GM23338 (cell line): Measurements from ENCODE around the gene HGS. TPM values are rescaled to one million over a fixed set of nuclear protein-coding genes. Genes with fewer than 3 reads are reported as not detected.

ENCODE experiments used
- ATAC-seq: fragments of 200-7000 bp; cut with Tn5 transposase; 3 replicates; pipeline ENCODE4 v1.9.1; 2020
- DNase-seq: peaks from one replicate; pipeline ENCODE4 v3.0.0-alpha.2; 2015; ENCODE audit warnings: low spot score
- H2AFZ ChIP-seq: fragments of 200-600 bp; sonication (generic); 2 replicates; pipeline ENCODE4 v1.8.0; 2016; ENCODE audit warnings: antibody characterized with exemption, mild to moderate bottlenecking, moderate library complexity
- H3F3A ChIP-seq: fragments of 200-600 bp; sonication (generic); replicated peaks from 2 replicates; pipeline ENCODE4 v1.8.0; 2017; ENCODE audit warnings: antibody characterized with exemption, mixed run types, low read depth
- H3K27ac ChIP-seq: fragments of 200-600 bp; sonication (generic); 2 replicates; pipeline ENCODE4 v1.6.1; 2016; ENCODE audit warnings: low read depth
- H3K27me3 ChIP-seq: fragments of 200-600 bp; sonication (generic); 2 replicates; pipeline ENCODE4 v1.8.0; 2016; ENCODE audit warnings: mild to moderate bottlenecking, mixed run types, moderate library complexity; ENCODE audit not compliant: insufficient read depth
- H3K36me3 ChIP-seq: fragments of 200-600 bp; sonication (generic); 2 replicates; pipeline ENCODE4 v1.8.0; 2016; ENCODE audit warnings: mild to moderate bottlenecking; ENCODE audit not compliant: insufficient read depth
- H3K4me1 ChIP-seq: fragments of 200-600 bp; sonication (generic); 2 replicates; pipeline ENCODE4 v1.8.0; 2016; ENCODE audit warnings: mild to moderate bottlenecking, moderate library complexity; ENCODE audit not compliant: insufficient read depth
- H3K4me2 ChIP-seq: fragments of 200-600 bp; sonication (generic); 2 replicates; pipeline ENCODE4 v1.7.1; 2017; ENCODE audit warnings: mixed run types
- H3K4me3 ChIP-seq: fragments of 200-600 bp; sonication (generic); 2 replicates; pipeline ENCODE4 v1.6.1; 2016; ENCODE audit warnings: mixed run types
- H3K79me2 ChIP-seq: fragments of 200-600 bp; sonication (generic); replicated peaks from 2 replicates; pipeline ENCODE4 v1.8.0; 2017; ENCODE audit warnings: mild to moderate bottlenecking; ENCODE audit not compliant: insufficient read depth
- H3K9me2 ChIP-seq: fragments of 200-600 bp; sonication (generic); 2 replicates; pipeline ENCODE4 v1.8.0; 2017; ENCODE audit not compliant: insufficient read depth
- H4K20me1 ChIP-seq: fragments of 200-600 bp; sonication (generic); replicated peaks from 2 replicates; pipeline ENCODE4 v1.8.0; 2017; ENCODE audit warnings: mild to moderate bottlenecking; ENCODE audit not compliant: insufficient read depth
- H3K27ac Mint-ChIP-seq: 2 replicates; pipeline ENCODE4 v1.8.0; 2020; ENCODE audit warnings: inconsistent platforms, mild to moderate bottlenecking, moderate library complexity, mixed read lengths
- H3K27me3 Mint-ChIP-seq: 3 replicates; pipeline ENCODE4 v1.8.0; 2022; ENCODE audit warnings: low read depth, mild to moderate bottlenecking, moderate library complexity, mixed read lengths, inconsistent platforms; ENCODE audit not compliant: insufficient read depth, poor library complexity
- H3K36me3 Mint-ChIP-seq: 3 replicates; pipeline ENCODE4 v1.8.0; 2021; ENCODE audit warnings: low read depth, mild to moderate bottlenecking, inconsistent platforms, moderate library complexity, mixed read lengths
- H3K4me1 Mint-ChIP-seq: 3 replicates; pipeline ENCODE4 v1.8.0; 2020; ENCODE audit warnings: mild to moderate bottlenecking, inconsistent platforms, mixed read lengths
- H3K4me3 Mint-ChIP-seq: 3 replicates; pipeline ENCODE4 v1.8.0; 2021; ENCODE audit warnings: moderate library complexity, mild to moderate bottlenecking, inconsistent platforms, mixed read lengths
- H3K9me3 Mint-ChIP-seq: 3 replicates; pipeline ENCODE4 v1.8.0; 2020; ENCODE audit warnings: moderate library complexity, mild to moderate bottlenecking, inconsistent platforms, mixed read lengths
- REST ChIP-seq: IDR thresholded peaks from one replicate; pipeline ENCODE4 v1.6.1; 2018; ENCODE audit warnings: antibody characterized with exemption; ENCODE audit not compliant: unreplicated experiment
- STAT1 ChIP-seq: IDR thresholded peaks from one replicate; pipeline ENCODE4 v1.6.1; 2016; ENCODE audit warnings: antibody characterized with exemption; ENCODE audit not compliant: unreplicated experiment
- polyA plus RNA-seq: library from polyadenylated mRNA; unstranded; fragments of >200 nt; fragmentation: Nextera tagmentation; extraction: Ambion mirVana; gene quantifications from 2 replicates; pipeline ENCODE4 v1.2.1, GENCODE V29; 2016
- total RNA-seq: library from RNA; depleted of rRNA; stranded (reverse); fragments of >200 nt; shearing (Covaris generic); gene quantifications from 2 replicates; pipeline ENCODE4 v1.2.3, GENCODE V29; 2014
- TF ChIP-seq, protein P1 (sequence below): fragments of 250-450 bp; sonication (Bioruptor Pico); IDR thresholded peaks from 2 replicates; pipeline ENCODE4 v1.5.0; 2020; ENCODE audit warnings: mild to moderate bottlenecking, moderate library complexity

HGS gene
- total and polyA plus RNA-seq, 2 experiments from 2014 or later = 59.0 to 90.2 TPM

DNA sequence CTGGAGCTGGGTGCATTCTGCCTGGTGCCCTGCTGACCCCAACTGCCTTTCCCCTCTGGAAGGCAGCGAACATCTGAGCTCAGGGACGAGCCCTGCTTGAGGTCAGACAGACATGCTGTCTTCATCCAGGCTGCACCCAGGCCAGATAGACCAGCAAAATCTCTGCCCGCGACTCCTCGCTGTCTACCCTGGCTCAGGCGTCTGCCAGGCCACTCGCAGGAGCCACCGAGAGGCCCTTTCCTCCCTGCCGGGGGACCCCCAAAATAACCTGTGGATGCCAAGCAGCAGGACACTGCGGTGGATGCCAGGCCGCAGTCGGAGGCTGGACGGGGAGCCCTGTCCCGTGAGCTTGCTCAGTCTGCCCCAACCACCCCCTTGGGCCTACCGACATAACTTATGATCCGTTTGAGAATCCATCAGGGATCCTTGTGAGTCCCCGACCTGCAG lies 25.0 kb downstream of the HGS start:
- H3K36me3 Mint-ChIP-seq = peaks cover 39% of the 10 kb centered on the region
- no peaks in the 10 kb centered on the region for H3K27me3 ChIP-seq
- TF ChIP-seq, protein P1, sequence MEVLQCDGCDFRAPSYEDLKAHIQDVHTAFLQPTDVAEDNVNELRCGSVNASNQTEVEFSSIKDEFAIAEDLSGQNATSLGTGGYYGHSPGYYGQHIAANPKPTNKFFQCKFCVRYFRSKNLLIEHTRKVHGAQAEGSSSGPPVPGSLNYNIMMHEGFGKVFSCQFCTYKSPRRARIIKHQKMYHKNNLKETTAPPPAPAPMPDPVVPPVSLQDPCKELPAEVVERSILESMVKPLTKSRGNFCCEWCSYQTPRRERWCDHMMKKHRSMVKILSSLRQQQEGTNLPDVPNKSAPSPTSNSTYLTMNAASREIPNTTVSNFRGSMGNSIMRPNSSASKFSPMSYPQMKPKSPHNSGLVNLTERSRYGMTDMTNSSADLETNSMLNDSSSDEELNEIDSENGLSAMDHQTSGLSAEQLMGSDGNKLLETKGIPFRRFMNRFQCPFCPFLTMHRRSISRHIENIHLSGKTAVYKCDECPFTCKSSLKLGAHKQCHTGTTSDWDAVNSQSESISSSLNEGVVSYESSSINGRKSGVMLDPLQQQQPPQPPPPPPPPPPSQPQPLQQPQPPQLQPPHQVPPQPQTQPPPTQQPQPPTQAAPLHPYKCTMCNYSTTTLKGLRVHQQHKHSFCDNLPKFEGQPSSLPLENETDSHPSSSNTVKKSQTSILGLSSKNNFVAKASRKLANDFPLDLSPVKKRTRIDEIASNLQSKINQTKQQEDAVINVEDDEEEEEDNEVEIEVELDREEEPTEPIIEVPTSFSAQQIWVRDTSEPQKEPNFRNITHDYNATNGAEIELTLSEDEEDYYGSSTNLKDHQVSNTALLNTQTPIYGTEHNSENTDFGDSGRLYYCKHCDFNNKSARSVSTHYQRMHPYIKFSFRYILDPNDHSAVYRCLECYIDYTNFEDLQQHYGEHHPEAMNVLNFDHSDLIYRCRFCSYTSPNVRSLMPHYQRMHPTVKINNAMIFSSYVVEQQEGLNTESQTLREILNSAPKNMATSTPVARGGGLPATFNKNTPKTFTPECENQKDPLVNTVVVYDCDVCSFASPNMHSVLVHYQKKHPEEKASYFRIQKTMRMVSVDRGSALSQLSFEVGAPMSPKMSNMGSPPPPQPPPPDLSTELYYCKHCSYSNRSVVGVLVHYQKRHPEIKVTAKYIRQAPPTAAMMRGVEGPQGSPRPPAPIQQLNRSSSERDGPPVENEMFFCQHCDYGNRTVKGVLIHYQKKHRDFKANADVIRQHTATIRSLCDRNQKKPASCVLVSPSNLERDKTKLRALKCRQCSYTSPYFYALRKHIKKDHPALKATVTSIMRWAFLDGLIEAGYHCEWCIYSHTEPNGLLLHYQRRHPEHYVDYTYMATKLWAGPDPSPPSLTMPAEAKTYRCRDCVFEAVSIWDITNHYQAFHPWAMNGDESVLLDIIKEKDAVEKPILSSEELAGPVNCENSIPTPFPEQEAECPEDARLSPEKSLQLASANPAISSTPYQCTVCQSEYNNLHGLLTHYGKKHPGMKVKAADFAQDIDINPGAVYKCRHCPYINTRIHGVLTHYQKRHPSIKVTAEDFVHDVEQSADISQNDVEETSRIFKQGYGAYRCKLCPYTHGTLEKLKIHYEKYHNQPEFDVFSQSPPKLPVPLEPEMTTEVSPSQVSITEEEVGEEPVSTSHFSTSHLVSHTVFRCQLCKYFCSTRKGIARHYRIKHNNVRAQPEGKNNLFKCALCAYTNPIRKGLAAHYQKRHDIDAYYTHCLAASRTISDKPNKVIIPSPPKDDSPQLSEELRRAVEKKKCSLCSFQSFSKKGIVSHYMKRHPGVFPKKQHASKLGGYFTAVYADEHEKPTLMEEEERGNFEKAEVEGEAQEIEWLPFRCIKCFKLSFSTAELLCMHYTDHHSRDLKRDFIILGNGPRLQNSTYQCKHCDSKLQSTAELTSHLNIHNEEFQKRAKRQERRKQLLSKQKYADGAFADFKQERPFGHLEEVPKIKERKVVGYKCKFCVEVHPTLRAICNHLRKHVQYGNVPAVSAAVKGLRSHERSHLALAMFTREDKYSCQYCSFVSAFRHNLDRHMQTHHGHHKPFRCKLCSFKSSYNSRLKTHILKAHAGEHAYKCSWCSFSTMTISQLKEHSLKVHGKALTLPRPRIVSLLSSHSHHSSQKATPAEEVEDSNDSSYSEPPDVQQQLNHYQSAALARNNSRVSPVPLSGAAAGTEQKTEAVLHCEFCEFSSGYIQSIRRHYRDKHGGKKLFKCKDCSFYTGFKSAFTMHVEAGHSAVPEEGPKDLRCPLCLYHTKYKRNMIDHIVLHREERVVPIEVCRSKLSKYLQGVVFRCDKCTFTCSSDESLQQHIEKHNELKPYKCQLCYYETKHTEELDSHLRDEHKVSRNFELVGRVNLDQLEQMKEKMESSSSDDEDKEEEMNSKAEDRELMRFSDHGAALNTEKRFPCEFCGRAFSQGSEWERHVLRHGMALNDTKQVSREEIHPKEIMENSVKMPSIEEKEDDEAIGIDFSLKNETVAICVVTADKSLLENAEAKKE (CRISPR knock-in tag) = no peak
- no peak for TF ChIP-seq REST
- TF ChIP-seq STAT1 = no peak
- H3K79me2 ChIP-seq = peaks cover 23% of the 10 kb centered on the region
- H3K27me3 Mint-ChIP-seq = peaks cover 25% of the 10 kb centered on the region
- H3K27ac Mint-ChIP-seq = no peak overlapping the region
- DNase-seq (no peak), ATAC-seq (no peak)
- peaks cover 29% of the 10 kb centered on the region for H3K4me1 ChIP-seq
- no peak overlapping the region for H3K27ac ChIP-seq
- no peak overlapping the region for H3K4me3 ChIP-seq
- peaks cover 38% of the 10 kb centered on the region for H3F3A ChIP-seq
- H3K4me2 ChIP-seq = no peak overlapping the region
- peak overlapping the region; percentile 41; the same call in 1 of the 3 replicates for H3K4me3 Mint-ChIP-seq
- H3K36me3 ChIP-seq = peaks cover 7% of the 10 kb centered on the region
- H4K20me1 ChIP-seq = no peaks in the 10 kb centered on the region; the same call in none of the 2 replicates
- peaks cover 27% of the 10 kb centered on the region for H3K4me1 Mint-ChIP-seq
- H3K9me3 Mint-ChIP-seq = no peaks in the 10 kb centered on the region
- H2AFZ ChIP-seq = no peak overlapping the region
- H3K9me2 ChIP-seq = no peaks in the 10 kb centered on the region
